Measurements from ENCODE around the gene CCDC171. TPM values are rescaled to one million over a fixed set of nuclear protein-coding genes. Genes with fewer than 3 reads are reported as not detected.

Gene CCDC171
- total RNA-seq, 3 donors from 2014 or later (not counting 1 experiment from before 2014, with no cell fraction given): 1.5 to 2.6 (median 2.2) TPM

DNA sequence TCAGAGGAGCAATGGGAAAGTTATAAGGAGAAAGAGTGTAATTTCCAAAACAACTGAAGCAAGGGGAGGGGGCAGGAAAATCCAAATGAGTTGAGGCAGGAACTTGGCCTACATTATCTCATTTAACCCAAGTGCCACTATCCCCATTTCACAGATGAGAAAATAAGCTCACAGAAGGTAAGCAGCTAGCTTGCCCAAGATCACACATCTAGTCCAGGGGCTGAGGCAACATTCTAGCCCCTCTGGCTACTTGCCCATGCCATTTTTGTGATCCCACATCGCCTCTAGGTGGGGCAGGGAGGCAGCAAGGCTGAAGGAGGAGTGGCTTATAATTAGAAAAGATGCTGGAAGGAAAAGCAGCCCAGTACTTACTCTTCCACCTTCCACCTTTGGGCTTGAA is 39.5 kb upstream of the CCDC171 start:
- Mint-ChIP-seq H3K4me1 (peaks cover 24 to 27% of the 10 kb centered on the region in 2 donors), H3K27me3 (ENCODE audit: low read depth in 2 of 2) (peaks cover 0 to 3% of the 10 kb centered on the region in 2 donors), H3K36me3 (no peaks in the 10 kb centered on the region), H3K9me3 (no peaks in the 10 kb centered on the region), H3K27ac (no peak overlapping the region), H3K4me3 (no peak overlapping the region)
- WGBS (ENCODE audit: insufficient coverage): 80% methylated on average over 1 of the region's 1 CpG
- peaks cover 7% of the 10 kb centered on the region for H3K4me1 ChIP-seq (ENCODE audit: control insufficient read depth, insufficient read depth, low read length)
- peaks cover 5% of the 10 kb centered on the region for H3K36me3 ChIP-seq (ENCODE audit: control insufficient read depth, insufficient read depth, low read length)
- no peak for ATAC-seq
- DNase-seq: peak in 1 of 2 donors; percentile 41
- intact Hi-C loops (cut with micrococcal nuclease): no loop called here
- H3K27me3 ChIP-seq (ENCODE audit: control insufficient read depth, insufficient read depth, low read length): no peaks in the 10 kb centered on the region
- no peak overlapping the region for H3K27ac ChIP-seq (ENCODE audit: low read length)
- no peak overlapping the region for H3K4me3 ChIP-seq (ENCODE audit: low read length)
- no peaks in the 10 kb centered on the region for H3K9me3 ChIP-seq (ENCODE audit: control insufficient read depth, insufficient read depth, low read length)
- TF ChIP-seq, protein P1, sequence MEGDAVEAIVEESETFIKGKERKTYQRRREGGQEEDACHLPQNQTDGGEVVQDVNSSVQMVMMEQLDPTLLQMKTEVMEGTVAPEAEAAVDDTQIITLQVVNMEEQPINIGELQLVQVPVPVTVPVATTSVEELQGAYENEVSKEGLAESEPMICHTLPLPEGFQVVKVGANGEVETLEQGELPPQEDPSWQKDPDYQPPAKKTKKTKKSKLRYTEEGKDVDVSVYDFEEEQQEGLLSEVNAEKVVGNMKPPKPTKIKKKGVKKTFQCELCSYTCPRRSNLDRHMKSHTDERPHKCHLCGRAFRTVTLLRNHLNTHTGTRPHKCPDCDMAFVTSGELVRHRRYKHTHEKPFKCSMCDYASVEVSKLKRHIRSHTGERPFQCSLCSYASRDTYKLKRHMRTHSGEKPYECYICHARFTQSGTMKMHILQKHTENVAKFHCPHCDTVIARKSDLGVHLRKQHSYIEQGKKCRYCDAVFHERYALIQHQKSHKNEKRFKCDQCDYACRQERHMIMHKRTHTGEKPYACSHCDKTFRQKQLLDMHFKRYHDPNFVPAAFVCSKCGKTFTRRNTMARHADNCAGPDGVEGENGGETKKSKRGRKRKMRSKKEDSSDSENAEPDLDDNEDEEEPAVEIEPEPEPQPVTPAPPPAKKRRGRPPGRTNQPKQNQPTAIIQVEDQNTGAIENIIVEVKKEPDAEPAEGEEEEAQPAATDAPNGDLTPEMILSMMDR (IDR thresholded peaks at IDR 0.05): no peak

DNA sequence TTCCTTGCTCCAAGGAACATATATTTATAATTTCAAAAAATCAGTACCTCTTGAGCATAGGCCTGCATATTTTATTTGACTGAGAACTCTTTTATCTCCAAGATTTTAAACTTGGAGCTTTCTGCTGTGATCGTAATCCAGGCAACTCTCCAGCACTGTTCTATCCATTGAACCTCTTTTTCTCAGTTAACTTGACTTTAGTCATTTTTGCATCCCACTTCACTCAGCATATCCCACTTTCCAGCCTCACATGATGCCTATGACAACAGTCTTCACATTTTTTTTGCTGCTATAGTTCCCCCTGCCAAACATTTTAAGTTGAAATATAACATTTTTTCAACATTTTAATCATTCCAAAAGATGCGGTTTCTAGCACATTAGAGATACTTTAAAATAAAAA is 33.0 kb upstream of the CCDC171 start:
- Histone ChIP-seq H3K27me3 (ENCODE audit: control insufficient read depth, insufficient read depth, low read length) (no peaks in the 10 kb centered on the region), H3K36me3 (ENCODE audit: control insufficient read depth, insufficient read depth, low read length) (no peaks in the 10 kb centered on the region), H3K9me3 (ENCODE audit: control insufficient read depth, insufficient read depth, low read length) (no peaks in the 10 kb centered on the region), H3K4me1 (ENCODE audit: control insufficient read depth, insufficient read depth, low read length) (no peaks in the 10 kb centered on the region), H3K27ac (ENCODE audit: low read length) (no peak overlapping the region), H3K4me3 (ENCODE audit: low read length) (no peak overlapping the region)
- Mint-ChIP-seq H3K4me1 (no peaks in the 10 kb centered on the region), H3K27me3 (ENCODE audit: low read depth in 2 of 2) (peaks cover 0 to 3% of the 10 kb centered on the region in 2 donors), H3K27ac (no peak overlapping the region), H3K9me3 (no peaks in the 10 kb centered on the region), H3K4me3 (no peak overlapping the region), H3K36me3 (no peaks in the 10 kb centered on the region)
- DNase-seq (no peak), ATAC-seq (no peak)
- intact Hi-C loops (cut with micrococcal nuclease): no loop called here
- TF ChIP-seq, protein P1 (IDR thresholded peaks at IDR 0.05): no peak
- 100% methylated on average over 1 of the region's 2 CpGs for WGBS (ENCODE audit: insufficient coverage)

DNA sequence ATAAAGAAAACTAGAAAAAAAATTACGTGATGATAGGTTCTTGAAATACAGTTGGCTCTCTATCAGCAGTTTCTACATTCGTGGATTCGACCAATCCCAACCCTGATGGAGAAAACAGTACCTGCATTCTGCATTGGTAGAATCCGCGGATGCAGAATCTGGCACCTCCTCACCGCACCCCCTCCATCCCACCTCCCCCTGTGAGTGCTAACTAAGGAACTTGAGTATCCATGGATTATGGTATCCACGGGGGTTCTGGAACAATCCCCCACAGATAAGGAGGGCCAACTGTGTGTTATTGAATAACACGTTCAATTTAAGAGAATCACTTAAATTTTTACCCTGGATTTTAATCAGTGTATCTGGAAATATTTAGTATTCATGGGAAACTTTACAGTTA is 31.6 kb upstream of the CCDC171 start:
- Mint-ChIP-seq H3K36me3 (no peaks in the 10 kb centered on the region), H3K4me3 (no peak overlapping the region), H3K9me3 (no peaks in the 10 kb centered on the region), H3K4me1 (no peaks in the 10 kb centered on the region), H3K27me3 (ENCODE audit: low read depth in 2 of 2) (peaks cover 0 to 3% of the 10 kb centered on the region in 2 donors), H3K27ac (no peak overlapping the region)
- no peak for DNase-seq
- Histone ChIP-seq H3K27me3 (ENCODE audit: control insufficient read depth, insufficient read depth, low read length) (no peaks in the 10 kb centered on the region), H3K27ac (ENCODE audit: low read length) (no peak overlapping the region), H3K36me3 (ENCODE audit: control insufficient read depth, insufficient read depth, low read length) (no peaks in the 10 kb centered on the region), H3K4me3 (ENCODE audit: low read length) (no peak overlapping the region), H3K4me1 (ENCODE audit: control insufficient read depth, insufficient read depth, low read length) (no peaks in the 10 kb centered on the region), H3K9me3 (ENCODE audit: control insufficient read depth, insufficient read depth, low read length) (no peaks in the 10 kb centered on the region)
- no peak for ATAC-seq
- intact Hi-C loops (cut with micrococcal nuclease): no loop called here
- WGBS (ENCODE audit: insufficient coverage): 88% methylated on average over 5 of the region's 8 CpGs
- TF ChIP-seq, protein P1 (IDR thresholded peaks at IDR 0.05): no peak

DNA sequence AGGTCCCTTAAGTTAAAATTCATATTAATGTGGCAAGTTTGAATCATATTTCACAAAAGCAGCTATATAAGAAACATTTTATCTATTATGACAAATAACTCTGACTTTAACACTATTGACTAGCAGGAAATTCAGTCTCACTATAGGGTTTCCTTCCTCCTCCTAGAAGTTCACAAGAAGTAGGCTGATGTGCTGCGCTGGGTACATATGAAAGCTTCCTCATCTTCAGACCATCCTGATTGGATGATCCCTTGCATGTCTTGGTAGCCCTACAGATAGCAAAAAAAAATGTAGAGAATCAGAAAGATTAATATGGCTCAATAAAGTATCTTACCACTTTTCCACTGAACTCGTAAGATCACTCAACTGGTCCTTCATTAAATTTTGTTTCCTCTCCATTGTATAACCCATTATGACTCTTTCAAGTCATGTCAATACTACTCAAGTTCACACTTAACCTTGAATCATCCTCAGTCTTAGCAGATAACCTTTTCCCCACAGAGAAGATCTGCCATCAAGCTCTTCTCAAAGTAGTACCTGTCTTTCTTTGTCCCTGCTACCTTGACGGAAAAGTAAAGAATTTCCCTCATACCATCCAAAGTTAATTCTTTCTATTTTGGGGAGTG is 30.6 kb upstream of the CCDC171 start:
- intact Hi-C loops (cut with micrococcal nuclease): no loop called here
- no peaks in the 10 kb centered on the region for H3K4me1 ChIP-seq (ENCODE audit: control insufficient read depth, insufficient read depth, low read length)
- WGBS (ENCODE audit: insufficient coverage): 79% methylated on average over 2 of the region's 3 CpGs

More for the DNA sequence above, 30.6 kb upstream of the CCDC171 start:
- no peak overlapping the region for H3K27ac ChIP-seq (ENCODE audit: low read length)
- no peaks in the 10 kb centered on the region for H3K27me3 ChIP-seq (ENCODE audit: control insufficient read depth, insufficient read depth, low read length)
- DNase-seq: no peak
- H3K4me3 ChIP-seq (ENCODE audit: low read length): no peak overlapping the region
- Mint-ChIP-seq H3K9me3 (no peaks in the 10 kb centered on the region), H3K27me3 (ENCODE audit: low read depth in 2 of 2) (peaks cover 0 to 3% of the 10 kb centered on the region in 2 donors), H3K27ac (no peak overlapping the region), H3K36me3 (no peaks in the 10 kb centered on the region), H3K4me1 (no peaks in the 10 kb centered on the region), H3K4me3 (no peak overlapping the region)
- TF ChIP-seq, protein P1 (IDR thresholded peaks at IDR 0.05): no peak
- H3K9me3 ChIP-seq (ENCODE audit: control insufficient read depth, insufficient read depth, low read length): no peaks in the 10 kb centered on the region
- ATAC-seq: no peak
- H3K36me3 ChIP-seq (ENCODE audit: control insufficient read depth, insufficient read depth, low read length): no peaks in the 10 kb centered on the region
